Measurements from ENCODE around the gene MYO10.

DNA sequence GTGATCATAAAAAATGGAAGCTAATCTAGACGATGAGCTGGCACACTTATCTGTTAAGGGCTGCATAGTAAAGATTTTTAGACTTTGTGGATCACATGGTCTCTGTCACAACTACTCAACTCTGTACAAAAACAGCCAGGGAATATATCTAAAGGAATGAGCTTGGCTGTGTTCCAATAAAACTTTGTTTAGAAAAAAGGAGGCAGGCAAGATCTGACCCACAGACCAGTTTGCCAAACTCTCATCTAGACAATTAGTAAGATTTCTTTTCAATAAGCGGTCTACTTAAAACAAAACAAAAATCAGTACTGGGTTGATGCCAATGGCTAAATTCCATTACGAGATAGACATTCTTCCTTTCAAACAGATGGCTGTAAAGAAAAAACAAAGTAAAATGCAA is 266.3 kb downstream of the MYO10 start:
- TF ChIP-seq, protein P1, sequence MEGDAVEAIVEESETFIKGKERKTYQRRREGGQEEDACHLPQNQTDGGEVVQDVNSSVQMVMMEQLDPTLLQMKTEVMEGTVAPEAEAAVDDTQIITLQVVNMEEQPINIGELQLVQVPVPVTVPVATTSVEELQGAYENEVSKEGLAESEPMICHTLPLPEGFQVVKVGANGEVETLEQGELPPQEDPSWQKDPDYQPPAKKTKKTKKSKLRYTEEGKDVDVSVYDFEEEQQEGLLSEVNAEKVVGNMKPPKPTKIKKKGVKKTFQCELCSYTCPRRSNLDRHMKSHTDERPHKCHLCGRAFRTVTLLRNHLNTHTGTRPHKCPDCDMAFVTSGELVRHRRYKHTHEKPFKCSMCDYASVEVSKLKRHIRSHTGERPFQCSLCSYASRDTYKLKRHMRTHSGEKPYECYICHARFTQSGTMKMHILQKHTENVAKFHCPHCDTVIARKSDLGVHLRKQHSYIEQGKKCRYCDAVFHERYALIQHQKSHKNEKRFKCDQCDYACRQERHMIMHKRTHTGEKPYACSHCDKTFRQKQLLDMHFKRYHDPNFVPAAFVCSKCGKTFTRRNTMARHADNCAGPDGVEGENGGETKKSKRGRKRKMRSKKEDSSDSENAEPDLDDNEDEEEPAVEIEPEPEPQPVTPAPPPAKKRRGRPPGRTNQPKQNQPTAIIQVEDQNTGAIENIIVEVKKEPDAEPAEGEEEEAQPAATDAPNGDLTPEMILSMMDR (IDR thresholded peaks at IDR 0.05; ENCODE audit: poor library complexity) = no peak
- TF ChIP-seq EZH2 (IDR thresholded peaks at IDR 0.05; ENCODE audit: borderline replicate concordance) = no peak
